H1 (cell line): ENCODE data around the gene BOLA2B. TPM values are rescaled to one million over a fixed set of nuclear protein-coding genes. Genes with fewer than 3 reads are reported as not detected.
A peak's percentile ranks its signal among the peaks of the same experiment; 100 is the strongest.

Experiments used
- BCL11A ChIP-seq, 2 experiments: IDR thresholded peaks; one replicate each; pipeline ENCODE4 v1.6.1; 2011; ENCODE audit warnings: low read depth in 2 of 2, low read length in 2 of 2, mild to moderate bottlenecking in 2 of 2
- CBX8 ChIP-seq: fragments of 300-800, 300-1000 bp; sonication (generic); IDR thresholded peaks from 2 replicates; pipeline ENCODE4 v1.7.1; 2016; ENCODE audit warnings: low read depth, low read length, borderline replicate concordance
- E2F6 ChIP-seq: IDR thresholded peaks from 2 replicates; pipeline ENCODE4 v1.6.1; 2012; ENCODE audit warnings: inconsistent platforms
- EGR1 ChIP-seq: IDR thresholded peaks from 2 replicates; pipeline ENCODE4 v1.6.1; 2011; ENCODE audit warnings: low read depth, low read length, borderline replicate concordance
- HDAC2 ChIP-seq, 2 experiments: fragments of 300-600 bp in 1 of 2; sonication (generic) in 1 of 2; IDR thresholded peaks; 2 replicates each; pipeline ENCODE4 v1.6.1; 2011 to 2012; ENCODE audit warnings: low read depth in 2 of 2, low read length in 2 of 2, mild to moderate bottlenecking in 2 of 2, moderate library complexity in 2 of 2, borderline replicate concordance in 1 of 2, inconsistent platforms in 1 of 2
- JUN ChIP-seq: IDR thresholded peaks from 2 replicates; pipeline ENCODE4 v1.6.1; 2011; ENCODE audit warnings: low read depth, mild to moderate bottlenecking, improper control_type of control experiment, low read length
- KDM4A ChIP-seq: IDR thresholded peaks from one replicate; pipeline ENCODE4 v1.7.1; 2012; ENCODE audit warnings: low read depth, mild to moderate bottlenecking, moderate library complexity, low read length, inconsistent platforms; ENCODE audit not compliant: severe bottlenecking
- MAX ChIP-seq: IDR thresholded peaks from 2 replicates; pipeline ENCODE4 v1.6.1; 2012; ENCODE audit warnings: inconsistent platforms
- RFX5 ChIP-seq: IDR thresholded peaks from 2 replicates; pipeline ENCODE4 v1.6.1; 2011; ENCODE audit warnings: low read depth, low read length, improper control_type of control experiment, borderline replicate concordance
- RXRA ChIP-seq: IDR thresholded peaks from 2 replicates; pipeline ENCODE4 v1.6.1; 2011; ENCODE audit warnings: low read depth, mild to moderate bottlenecking, low read length, moderate library complexity; ENCODE audit not compliant: insufficient read depth
- SP1 ChIP-seq: IDR thresholded peaks from 2 replicates; pipeline ENCODE4 v1.6.1; 2011; ENCODE audit warnings: low read depth, low read length
- SUZ12 ChIP-seq: fragments of 200-600 bp; sonication (generic); IDR thresholded peaks from 2 replicates; pipeline ENCODE4 v1.6.1; 2012; ENCODE audit warnings: mild to moderate bottlenecking, inconsistent platforms, low read length, moderate library complexity, mixed read lengths
- TAF1 ChIP-seq: IDR thresholded peaks from 2 replicates; pipeline ENCODE4 v1.6.1; 2011; ENCODE audit warnings: mild to moderate bottlenecking, low read depth, low read length
- polyA plus RNA-seq, 7 experiments: library from polyadenylated mRNA; depleted of rRNA in 3 of 7; stranded (reverse) in 5 of 7; unstranded in 2 of 7; fragments of >200 nt in 5 of 7; fragments of 200-250 nt in 2 of 7; gene quantifications; 1 replicate in 5 of 7; 2 replicates in 1 of 7; 4 replicates in 1 of 7; pipeline versions ENCODE4 v1.2.1 to v1.2.3, GENCODE V29; 2011 to 2013; ENCODE audit warnings: missing spikeins in 2 of 7, mixed read lengths in 2 of 7
- total RNA-seq: library from RNA; stranded (reverse); fragmentation: NEBNext Ultra II Directional; extraction: Animal tissue kit (Norgen Biotek cat#: 25700); gene quantifications from 2 replicates; pipeline ENCODE4 v1.2.1, GENCODE V29; 2021

Gene BOLA2B
- total and polyA plus RNA-seq, 2 of the 8 experiments (the other 6 are each of a cell fraction or from before 2014, with no cell fraction given), result 208 to 872 TPM

GRCh38 chr16:30183233-30184095, 10.0 kb downstream of the BOLA2B start, which contains the start of gene CORO1A (continued):
- TF ChIP-seq EGR1 (no peak), BCL11A (IDR thresholded peaks at IDR 0.05; ENCODE audit: low read depth in 2 of 2, low read length in 2 of 2) (no peak), SP1 (0 out of 2 replicates have a peak, but pooled peaks have one; percentile 8), CBX8 (no peak), MAX (no peak), RXRA (no peak), E2F6 (no peak), SUZ12 (no peak), RFX5 (no peak), JUN (no peak), TAF1 (peak; percentile 56), KDM4A (peak; percentile 9), HDAC2 (IDR thresholded peaks at IDR 0.05; ENCODE audit: borderline replicate concordance in 1 of 2, low read depth in 2 of 2, low read length in 2 of 2) (no peak)
